CD8-positive, alpha-beta memory T cell (primary cell): Measurements from ENCODE around the gene SLC39A6. TPM values are rescaled to one million over a fixed set of nuclear protein-coding genes. Genes with fewer than 3 reads are reported as not detected.
A peak's percentile ranks its signal among the peaks of the same experiment; 100 is the strongest.

Source experiments
- CTCF ChIA-PET: fragments of 350-600 bp; sonication (Branson Sonifier 250); formaldehyde crosslinking; loops from one replicate; lab custom pipeline; 2021; ENCODE audit warnings: antibody characterized with exemption; lab: Charles Lee
- POLR2A ChIA-PET: fragments of 350-600 bp; sonication (Branson Sonifier 250); formaldehyde crosslinking; loops from one replicate; lab custom pipeline; 2021; ENCODE audit warnings: antibody characterized with exemption; lab: Charles Lee
- DNase-seq, 5 donors: peaks; one replicate each; pipeline versions ENCODE4 v3.0.0 to v3.0.0-alpha.2; 2020 to 2022; ENCODE audit warnings: mixed read lengths in 1 of 5
- H3K27ac ChIP-seq: one replicate; pipeline ENCODE4 v1.7.0; 2013; ENCODE audit warnings: low read depth, mild to moderate bottlenecking, low read length, moderate library complexity
- H3K27me3 ChIP-seq: 2 replicates; pipeline ENCODE4 v1.7.0; 2013; ENCODE audit warnings: low read length, mild to moderate bottlenecking; ENCODE audit not compliant: insufficient read depth, poor library complexity, severe bottlenecking
- H3K36me3 ChIP-seq: 2 replicates; pipeline ENCODE4 v1.7.0; 2013; ENCODE audit warnings: mild to moderate bottlenecking, low read length, moderate library complexity; ENCODE audit not compliant: insufficient read depth
- H3K4me1 ChIP-seq: 2 replicates; pipeline ENCODE4 v1.7.0; 2013; ENCODE audit warnings: mild to moderate bottlenecking, low read length, moderate library complexity; ENCODE audit not compliant: insufficient read depth
- H3K4me3 ChIP-seq: 2 replicates; pipeline ENCODE4 v1.7.0; 2013; ENCODE audit warnings: mild to moderate bottlenecking, low read length
- H3K9me3 ChIP-seq: 2 replicates; pipeline ENCODE4 v1.7.0; 2013; ENCODE audit warnings: mild to moderate bottlenecking, low read length
- H3K27ac Mint-ChIP-seq, 8 donors: one replicate each; pipeline ENCODE4 v1.8.0; 2020 to 2021; ENCODE audit warnings: mixed read lengths in 8 of 8, mild to moderate bottlenecking in 6 of 8, inconsistent platforms in 3 of 8, moderate library complexity in 3 of 8
- H3K27me3 Mint-ChIP-seq, 2 donors: one replicate each; pipeline ENCODE4 v1.8.0; 2020 to 2021; ENCODE audit warnings: mixed read lengths in 2 of 2, mild to moderate bottlenecking in 1 of 2, moderate library complexity in 1 of 2
- H3K36me3 Mint-ChIP-seq, 3 donors: one replicate each; pipeline ENCODE4 v1.8.0; 2020 to 2021; ENCODE audit warnings: mixed read lengths in 3 of 3, inconsistent platforms in 1 of 3, mild to moderate bottlenecking in 1 of 3
- H3K4me1 Mint-ChIP-seq, 3 donors: one replicate each; pipeline ENCODE4 v1.8.0; 2020 to 2021; ENCODE audit warnings: mixed read lengths in 3 of 3, inconsistent platforms in 1 of 3, mild to moderate bottlenecking in 1 of 3
- H3K4me3 Mint-ChIP-seq, 7 donors: one replicate each; pipeline ENCODE4 v1.8.0; 2020 to 2021; ENCODE audit warnings: mixed read lengths in 7 of 7, mild to moderate bottlenecking in 6 of 7, moderate library complexity in 4 of 7, inconsistent platforms in 2 of 7
- H3K9me3 Mint-ChIP-seq, 5 donors: one replicate each; pipeline ENCODE4 v1.8.0; 2020 to 2022; ENCODE audit warnings: mixed read lengths in 5 of 5, mild to moderate bottlenecking in 3 of 5, moderate library complexity in 2 of 5, inconsistent platforms in 1 of 5
- polyA plus RNA-seq: library from polyadenylated mRNA; unstranded; fragments of 300-500 nt; fragmentation: Illumina TruSeq; gene quantifications from one replicate; pipeline ENCODE4 v1.2.3, GENCODE V29; 2021
- total RNA-seq, 2 experiments: library from RNA; stranded (reverse); gene quantifications; one replicate each; pipeline ENCODE4 v1.2.3, GENCODE V29; 2021

Gene SLC39A6
- total and polyA plus RNA-seq, 3 experiments from 2014 or later: 33.1 to 44.8 (median 43.8) TPM

- H3K27me3 ChIP-seq: no peaks in the 10 kb centered on the region
- Mint-ChIP-seq H3K36me3 (peaks cover 0 to 61% (median 4%) of the 10 kb centered on the region in 3 donors), H3K9me3 (no peaks in the 10 kb centered on the region), H3K27me3 (no peaks in the 10 kb centered on the region), H3K4me3 (peak overlapping the region; percentile 38 to 99 (median 60)), H3K27ac (peak overlapping the region in 7 of 8 donors; percentile 6 to 84 (median 68)), H3K4me1 (peaks cover 53 to 74% (median 71%) of the 10 kb centered on the region in 3 donors)
- peaks cover 53% of the 10 kb centered on the region for H3K4me1 ChIP-seq
- POLR2A ChIA-PET: no interaction called here
- H3K9me3 ChIP-seq: no peaks in the 10 kb centered on the region
- H3K4me3 ChIP-seq: no peak overlapping the region
- peaks cover 15% of the 10 kb centered on the region for H3K36me3 ChIP-seq
- no peak for DNase-seq
- CTCF ChIA-PET: no interaction called here
- no peak overlapping the region for H3K27ac ChIP-seq
Observed at GRCh38 chr18:36132756-36133155, 3.6 kb upstream of the SLC39A6 start.

GRCh38 chr18:36131692-36132483 is 2.7 kb upstream of the SLC39A6 start:
- H3K4me3 ChIP-seq: peak overlapping the region; percentile 24
- CTCF ChIA-PET: no interaction called here
- Mint-ChIP-seq H3K4me3 (peak overlapping the region; percentile 60 to 99 (median 97)), H3K36me3 (peaks cover 0 to 53% (median 4%) of the 10 kb centered on the region in 3 donors), H3K27me3 (no peaks in the 10 kb centered on the region), H3K27ac (peak overlapping the region in 4 of 8 donors; percentile 6 to 47 (median 19)), H3K4me1 (peaks cover 56 to 77% (median 76%) of the 10 kb centered on the region in 3 donors), H3K9me3 (no peaks in the 10 kb centered on the region)
- POLR2A ChIA-PET: no interaction called here
- H3K36me3 ChIP-seq: peaks cover 9% of the 10 kb centered on the region
- no peak overlapping the region for H3K27ac ChIP-seq
- peaks cover 54% of the 10 kb centered on the region for H3K4me1 ChIP-seq
- DNase-seq: no peak
- H3K27me3 ChIP-seq: no peaks in the 10 kb centered on the region
- H3K9me3 ChIP-seq: no peaks in the 10 kb centered on the region

DNA sequence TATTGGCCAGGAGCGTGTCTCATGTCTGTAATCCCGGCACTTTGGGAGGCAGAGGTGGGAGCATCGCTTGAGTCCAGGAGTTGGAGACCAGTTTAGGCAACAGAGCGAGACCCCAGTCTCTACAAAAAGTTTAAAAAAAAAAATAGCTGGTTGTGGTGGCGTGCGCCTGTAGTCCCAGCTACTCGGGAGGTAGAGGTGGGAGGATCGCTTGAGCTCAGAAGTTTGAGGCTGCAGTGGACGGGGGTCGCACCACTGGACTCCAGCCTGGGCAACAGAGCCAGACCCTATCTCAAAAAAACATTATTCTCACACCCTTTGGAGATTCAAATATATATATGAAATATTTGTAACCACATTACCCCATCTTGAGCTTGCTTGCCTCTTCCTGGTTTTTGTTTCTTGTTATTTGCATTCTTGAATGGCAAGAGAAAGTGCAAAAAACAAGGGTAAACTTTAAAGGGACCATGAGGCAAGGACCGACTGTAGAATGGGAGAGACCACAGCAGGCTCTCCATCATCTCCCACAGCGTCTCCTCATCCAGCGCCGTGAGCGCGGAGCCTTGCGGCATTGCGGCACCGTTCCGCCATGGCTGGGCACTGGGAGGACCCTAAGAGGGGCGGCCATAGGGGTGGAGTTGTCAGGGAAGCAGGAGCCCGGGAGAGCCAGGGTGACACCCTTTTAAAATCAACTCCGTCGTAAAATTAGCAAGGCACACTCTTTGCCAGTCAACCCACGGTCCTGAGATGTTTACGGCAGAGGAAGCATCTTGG is 1.9 kb upstream of the SLC39A6 start:
- Mint-ChIP-seq H3K36me3 (peaks cover 0 to 50% (median 4%) of the 10 kb centered on the region in 3 donors), H3K4me3 (peak overlapping the region; percentile 95 to 100 (median 97)), H3K27me3 (no peaks in the 10 kb centered on the region), H3K4me1 (peaks cover 62 to 78% (median 76%) of the 10 kb centered on the region in 3 donors), H3K27ac (peak overlapping the region in 6 of 8 donors; percentile 97 to 100 (median 98)), H3K9me3 (no peaks in the 10 kb centered on the region)
- peak overlapping the region; percentile 99 for H3K4me3 ChIP-seq
- peak overlapping the region; percentile 99 for H3K27ac ChIP-seq
- peaks cover 6% of the 10 kb centered on the region for H3K36me3 ChIP-seq
- H3K4me1 ChIP-seq: peaks cover 54% of the 10 kb centered on the region
- ChIA-PET POLR2A (no interaction called here), CTCF (no interaction called here)
- no peaks in the 10 kb centered on the region for H3K9me3 ChIP-seq
- H3K27me3 ChIP-seq: no peaks in the 10 kb centered on the region
- DNase-seq: peak in 1 of 5 donors; percentile 43

GRCh38 chr18:36130039-36130831 is 1.1 kb upstream of the SLC39A6 start:
- peak overlapping the region; percentile 95 to 100 (median 97) for H3K4me3 Mint-ChIP-seq
- peak overlapping the region; percentile 99 for H3K27ac ChIP-seq
- H3K27me3 ChIP-seq: no peaks in the 10 kb centered on the region
- peaks cover 6% of the 10 kb centered on the region for H3K36me3 ChIP-seq
- no peak for DNase-seq
- H3K27me3 Mint-ChIP-seq: no peaks in the 10 kb centered on the region
- no peaks in the 10 kb centered on the region for H3K9me3 ChIP-seq
- peaks cover 0 to 47% (median 1%) of the 10 kb centered on the region in 3 donors for H3K36me3 Mint-ChIP-seq
- peak overlapping the region; percentile 99 for H3K4me3 ChIP-seq
- peaks cover 55 to 78% (median 76%) of the 10 kb centered on the region in 3 donors for H3K4me1 Mint-ChIP-seq
- peaks cover 54% of the 10 kb centered on the region for H3K4me1 ChIP-seq
- ChIA-PET POLR2A (interaction anchor here (0.9 to 2.7 kb wide), 5 partner anchors 11 to 699 kb away, joined by 3 to 13 read pairs (median 8); partner anchors contain the start of genes INO80C, KIAA1328, RMP24 and TPGS2), CTCF (no interaction called here)
- no peaks in the 10 kb centered on the region for H3K9me3 Mint-ChIP-seq
- peak overlapping the region; percentile 95 to 100 (median 98) for H3K27ac Mint-ChIP-seq

GRCh38 chr18:36128907-36129299 is 237 bp downstream of the SLC39A6 start:
- Mint-ChIP-seq H3K36me3 (peaks cover 0 to 51% (median 3%) of the 10 kb centered on the region in 3 donors), H3K27me3 (no peaks in the 10 kb centered on the region), H3K4me3 (peak overlapping the region; percentile 95 to 100 (median 97)), H3K4me1 (peaks cover 50 to 77% (median 77%) of the 10 kb centered on the region in 3 donors), H3K27ac (peak overlapping the region; percentile 77 to 100 (median 98)), H3K9me3 (no peaks in the 10 kb centered on the region)
- no peak for DNase-seq
- peaks cover under 1% of the 10 kb centered on the region for H3K36me3 ChIP-seq
- H3K4me1 ChIP-seq: peaks cover 43% of the 10 kb centered on the region
- peak overlapping the region; percentile 99 for H3K4me3 ChIP-seq
- CTCF ChIA-PET: interaction anchor here (0.5 to 1.6 kb wide), 8 partner anchors 9 to 980 kb away, joined by 3 to 5 read pairs (median 3); no protein-coding TSS in a partner anchor
- no peaks in the 10 kb centered on the region for H3K9me3 ChIP-seq
- H3K27me3 ChIP-seq: no peaks in the 10 kb centered on the region
- POLR2A ChIA-PET: interaction anchor here (0.5 to 2.7 kb wide), 7 partner anchors 10 to 631 kb away, joined by 3 to 13 read pairs (median 6); partner anchors contain the start of genes INO80C, MOCOS and RMP24
- peak overlapping the region; percentile 99 for H3K27ac ChIP-seq

GRCh38 chr18:36128530-36128870 is 640 bp downstream of the SLC39A6 start:
- CTCF ChIA-PET: interaction anchor here (0.5 to 1.6 kb wide), 7 partner anchors 9 to 980 kb away, joined by 3 to 5 read pairs (median 3); no protein-coding TSS in a partner anchor
- H3K9me3 Mint-ChIP-seq: no peaks in the 10 kb centered on the region

More at GRCh38 chr18:36128530-36128870, 640 bp downstream of the SLC39A6 start:
- Histone ChIP-seq H3K36me3 (no peaks in the 10 kb centered on the region), H3K4me3 (peak overlapping the region; percentile 99), H3K4me1 (peaks cover 40% of the 10 kb centered on the region), H3K9me3 (no peaks in the 10 kb centered on the region), H3K27me3 (no peaks in the 10 kb centered on the region), H3K27ac (peak overlapping the region; percentile 99)
- Mint-ChIP-seq H3K4me3 (peak overlapping the region; percentile 95 to 100 (median 97)), H3K27me3 (no peaks in the 10 kb centered on the region), H3K4me1 (peaks cover 47 to 73% (median 73%) of the 10 kb centered on the region in 3 donors), H3K36me3 (peaks cover 0 to 53% (median 3%) of the 10 kb centered on the region in 3 donors), H3K27ac (peak overlapping the region in 7 of 8 donors; percentile 77 to 100 (median 97))
- POLR2A ChIA-PET: interaction anchor here (0.5 to 2.7 kb wide), 6 partner anchors 9 to 631 kb away, joined by 3 to 13 read pairs (median 7); partner anchors contain the start of genes INO80C and RMP24
- peak in 1 of 5 donors; percentile 44 for DNase-seq
